Kidney glomerular epithelial cell (primary cell): Measurements from ENCODE around the gene RYR3.
"Not testable (repeated sequence)": the region's sequence is repeated elsewhere in the genome, so short reads cannot be mapped to it uniquely, and the experiment has no call there.

Experiments used
- DNase-seq: peaks from one replicate; lab custom pipeline; 2025; lab: John Stamatoyannopoulos, UW

The RYR3 gene

DNA sequence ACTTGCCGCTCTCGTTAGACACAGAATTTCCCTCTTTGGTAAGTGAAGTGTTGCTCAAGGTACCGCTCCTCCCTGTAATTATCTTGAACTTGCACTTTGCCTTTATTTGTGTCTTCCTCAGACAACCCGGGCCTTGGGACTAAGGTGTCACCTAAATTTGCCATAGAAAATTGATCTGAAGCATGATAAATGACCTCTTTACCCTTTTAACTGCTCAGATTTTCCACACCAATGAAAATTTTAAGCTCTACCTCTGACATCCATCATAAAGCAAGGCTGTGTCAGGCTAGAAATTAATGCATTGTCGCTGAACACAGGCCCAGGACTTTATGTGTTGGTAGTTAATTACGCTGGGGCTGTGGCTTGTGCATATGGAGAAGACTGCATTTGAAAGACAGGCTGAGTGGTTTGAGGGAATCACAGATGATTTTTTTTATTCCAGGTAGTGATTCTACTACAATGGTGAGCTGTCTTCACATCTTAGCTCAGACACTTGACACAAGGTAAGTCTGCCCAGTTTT, 458.0 kb downstream of the RYR3 start:
- DNase-seq, result no peak

DNA sequence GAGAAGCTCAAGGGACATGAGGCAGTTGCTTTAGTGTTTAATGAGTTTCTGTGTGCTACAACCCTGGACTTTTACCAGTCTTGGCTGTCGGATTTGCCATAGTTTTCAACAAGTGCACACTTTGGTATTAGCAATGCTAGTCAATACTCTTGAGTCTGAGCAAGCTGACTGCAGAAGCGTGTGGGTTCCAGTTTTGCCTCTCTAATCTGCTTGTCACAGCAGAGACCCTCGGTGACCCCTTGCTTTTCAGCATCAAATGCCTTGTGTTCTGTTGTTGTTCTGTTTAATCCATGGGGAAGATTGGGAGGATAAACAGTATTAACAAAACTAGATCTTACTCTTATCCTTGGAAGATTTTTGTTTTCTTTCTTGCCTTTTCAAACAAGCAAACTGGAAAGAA, 463.2 kb downstream of the RYR3 start:
- no peak for DNase-seq

DNA sequence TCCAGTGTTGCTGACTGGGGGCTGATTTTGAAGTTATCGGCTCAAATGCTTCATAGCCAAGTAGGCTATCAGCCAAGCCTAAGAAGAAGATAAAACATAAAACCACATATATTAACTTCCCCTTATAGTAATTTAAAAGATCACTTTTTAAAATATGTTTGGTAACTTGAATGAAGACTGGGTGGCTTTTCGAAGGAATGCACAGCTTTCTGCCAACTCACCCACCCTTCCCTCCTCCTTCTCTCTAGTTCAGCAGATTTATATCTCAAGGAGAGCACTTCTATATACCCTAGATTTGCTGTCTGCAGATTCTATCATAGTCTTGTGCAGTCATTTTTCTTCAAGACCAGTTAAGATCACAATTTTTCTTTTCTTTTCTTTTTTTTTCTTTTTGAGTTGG, 468.1 kb downstream of the RYR3 start:
- DNase-seq, result no peak

DNA sequence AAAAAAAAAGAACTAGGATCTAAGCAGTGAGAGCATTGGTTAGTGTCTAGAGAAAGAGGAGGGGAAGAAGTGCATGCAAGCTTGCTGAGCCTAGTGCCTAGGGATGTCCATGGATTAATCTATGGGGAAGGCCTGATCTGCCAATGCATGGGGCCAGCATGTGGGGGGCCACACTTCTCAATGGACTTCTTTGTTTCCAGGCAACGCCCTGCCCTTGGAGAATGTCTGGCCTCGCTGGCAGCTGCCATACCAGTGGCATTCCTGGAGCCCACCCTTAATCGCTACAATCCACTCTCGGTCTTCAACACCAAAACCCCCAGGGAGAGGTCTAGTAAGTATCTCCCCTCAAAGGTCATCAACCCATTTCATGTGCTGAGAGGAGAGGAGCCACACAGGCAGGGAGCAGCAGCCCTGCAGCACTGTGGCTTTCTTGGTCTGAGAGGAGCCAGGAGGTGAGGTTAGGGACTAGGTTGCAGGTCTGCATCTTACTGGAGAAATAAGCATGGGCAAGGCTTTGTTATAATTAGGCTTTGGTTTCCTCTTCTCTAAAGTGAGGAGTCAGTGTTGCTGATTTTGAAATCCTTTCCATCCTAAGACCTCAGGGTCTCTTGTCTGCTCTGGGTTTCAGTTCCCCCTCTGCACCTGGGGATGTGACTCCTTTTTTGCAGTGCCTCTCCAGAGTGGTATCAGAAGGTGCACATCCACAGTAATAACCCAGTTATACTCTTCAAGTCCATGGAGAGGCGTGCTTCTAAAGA, 469.4 kb downstream of the RYR3 start:
- no peak for DNase-seq

DNA sequence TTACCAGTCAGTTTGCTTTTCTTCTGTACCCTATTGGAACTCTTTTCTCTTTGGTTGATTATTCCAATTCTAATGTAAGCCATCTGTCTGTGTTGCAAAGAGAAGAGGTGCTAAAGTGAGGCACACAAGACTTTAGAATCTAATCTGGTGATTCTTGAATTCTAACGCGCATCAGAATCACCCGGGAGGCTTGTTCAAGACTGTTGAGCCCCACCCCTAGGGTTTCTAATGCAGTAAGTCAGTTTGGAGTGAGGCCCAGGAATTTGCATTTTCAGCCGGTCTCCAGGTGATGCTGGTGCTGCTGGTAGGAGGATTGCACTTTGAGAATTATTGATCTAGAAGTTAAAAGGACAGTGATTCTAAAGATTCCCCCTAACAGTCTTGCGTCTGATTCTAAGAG, 472.2 kb downstream of the RYR3 start:
- DNase-seq, result no peak

DNA sequence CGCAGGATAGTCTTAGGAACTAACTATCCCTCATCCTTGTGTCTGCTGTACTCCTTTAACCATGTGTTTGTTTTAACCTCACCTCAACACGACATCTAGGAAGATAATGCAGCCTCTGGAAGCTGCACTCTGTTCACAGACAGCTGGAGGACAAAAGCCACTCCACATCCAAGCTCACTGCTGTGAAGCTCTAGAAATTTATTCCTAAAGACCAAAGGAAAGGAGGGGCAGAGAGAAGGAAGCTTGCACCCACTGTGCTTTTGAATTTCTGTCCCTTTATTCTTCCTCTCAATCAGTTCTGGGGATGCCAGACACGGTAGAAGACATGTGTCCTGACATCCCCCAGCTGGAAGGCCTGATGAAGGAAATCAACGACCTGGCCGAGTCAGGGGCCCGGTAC, 474.6 kb downstream of the RYR3 start:
- no peak for DNase-seq

DNA sequence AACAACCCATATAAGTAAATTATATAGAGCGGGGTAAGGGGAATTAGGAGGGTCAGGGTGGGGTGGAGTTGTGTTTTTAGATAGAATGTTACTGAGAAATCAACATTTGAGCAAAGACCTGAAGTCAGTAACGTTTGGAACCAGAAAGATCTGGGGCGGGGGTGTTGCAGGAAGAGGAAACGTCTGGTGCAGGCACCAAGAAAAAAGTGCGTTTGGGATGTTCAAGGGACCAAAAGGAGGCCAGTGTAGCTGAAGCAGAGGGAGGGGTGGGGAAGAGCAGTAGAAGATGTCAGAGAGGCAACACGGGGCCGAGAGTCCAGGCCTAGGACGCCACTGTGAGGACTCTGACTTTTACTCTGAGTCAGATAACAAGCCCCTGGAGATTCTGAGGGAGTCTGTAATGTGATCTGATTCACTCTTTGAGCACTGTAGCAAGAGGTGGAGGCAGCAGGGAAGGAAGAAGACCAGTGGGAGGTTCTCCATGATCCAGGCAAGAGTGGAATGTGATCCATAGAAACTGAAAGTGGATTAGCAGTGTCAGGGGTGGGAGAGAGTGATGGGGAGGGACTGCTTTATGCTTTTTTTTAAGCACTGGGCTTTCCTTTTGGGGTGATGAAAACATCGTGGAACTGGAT, 478.3 kb downstream of the RYR3 start:
- no peak for DNase-seq

DNA sequence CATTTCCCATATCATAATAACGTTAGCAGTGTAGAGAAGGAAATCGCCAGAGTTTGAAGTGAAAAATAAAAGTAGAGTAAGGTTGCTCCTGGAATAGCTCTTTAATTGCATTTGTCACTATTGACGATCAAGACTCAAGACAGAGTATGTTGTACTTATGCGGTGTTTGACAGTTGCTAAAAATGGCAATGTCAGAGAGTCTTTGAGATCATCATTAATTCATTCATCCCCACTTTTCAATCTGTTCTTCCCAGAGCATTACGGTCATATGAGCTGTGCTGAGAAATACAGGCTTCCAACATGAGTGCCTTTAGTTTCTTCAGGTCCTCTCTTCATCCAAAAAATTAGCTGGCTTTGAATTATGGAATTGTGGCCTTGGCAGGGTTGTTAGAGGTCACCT, 483.7 kb downstream of the RYR3 start:
- DNase-seq, result no peak

DNA sequence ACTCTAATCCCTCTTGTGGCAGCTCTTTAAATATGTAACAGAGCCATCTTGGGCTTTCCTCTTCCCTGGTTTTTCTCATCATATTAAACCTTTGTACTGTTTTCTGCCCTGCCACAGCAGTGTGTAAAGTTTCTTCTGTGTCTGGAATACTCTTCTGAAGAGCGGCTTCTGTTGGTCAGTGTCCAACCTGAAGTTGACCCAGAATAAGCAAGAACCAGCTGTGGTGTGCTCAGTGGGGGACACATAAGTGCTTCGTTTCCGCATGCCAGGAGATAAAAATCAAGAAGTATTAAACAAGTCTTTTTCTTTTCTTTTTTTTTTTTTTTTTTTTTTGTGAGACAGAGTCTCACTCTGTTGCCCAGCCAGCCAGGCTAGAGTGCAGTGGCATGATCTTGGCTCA, 484.3 kb downstream of the RYR3 start:
- no peak for DNase-seq

DNA sequence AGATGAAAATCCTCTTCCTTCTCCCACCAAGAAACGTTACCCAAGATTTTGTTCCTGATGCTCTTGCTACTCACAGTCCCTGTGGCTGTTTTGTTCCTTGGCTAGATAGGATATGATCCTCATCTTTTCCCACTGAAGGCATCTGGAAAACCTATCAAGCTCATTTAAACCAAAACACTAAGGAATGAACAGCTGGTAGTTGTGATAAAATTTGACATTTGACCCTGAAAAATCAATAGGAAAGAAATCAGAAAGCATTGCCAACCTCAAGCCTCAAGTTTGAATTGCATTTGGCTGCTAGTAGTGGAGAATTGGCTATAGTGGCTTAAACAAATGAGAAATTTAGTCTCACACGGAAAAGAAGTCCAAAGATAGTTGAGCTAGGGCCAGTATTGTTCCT, 486.9 kb downstream of the RYR3 start:
- no peak for DNase-seq

DNA sequence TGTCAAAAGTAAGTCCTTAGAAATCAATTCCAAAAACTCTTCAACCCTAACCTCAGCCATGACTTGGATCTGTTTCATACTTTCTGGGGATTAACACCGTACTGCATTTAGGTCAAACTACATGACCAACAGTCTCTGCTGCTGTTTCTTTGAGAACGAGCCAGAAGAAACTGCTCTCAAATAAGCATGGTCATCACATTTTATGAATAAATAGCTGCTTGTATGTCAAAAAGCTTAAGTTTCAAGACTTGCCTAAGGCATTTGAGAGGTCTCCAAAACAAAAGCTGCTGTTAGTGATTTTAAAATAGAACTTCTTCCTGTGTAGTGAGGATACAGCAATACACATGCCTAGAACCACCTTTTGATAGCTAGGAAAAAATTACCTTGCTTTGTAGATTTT, 491.2 kb downstream of the RYR3 start:
- DNase-seq, result no peak

DNA sequence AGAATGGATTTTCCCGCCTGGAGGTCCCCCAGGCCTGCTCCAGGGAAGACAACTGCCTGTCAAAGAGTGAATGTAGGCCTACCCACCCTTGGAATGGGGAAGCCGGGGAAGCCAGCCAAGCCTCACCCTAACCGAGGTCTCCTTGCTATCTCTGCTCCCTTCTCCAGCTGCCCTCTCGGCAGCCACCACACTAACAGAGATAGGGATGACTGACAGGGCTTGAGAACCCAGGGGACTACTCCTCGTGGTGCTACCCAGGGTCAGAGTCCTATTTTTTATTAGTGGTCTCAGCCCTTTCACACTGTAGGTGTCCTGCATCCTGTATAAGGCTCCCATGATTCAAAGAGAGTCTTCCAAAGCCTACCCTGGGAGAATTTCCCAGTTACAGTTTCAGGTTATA, 496.9 kb downstream of the RYR3 start:
- no peak for DNase-seq

DNA sequence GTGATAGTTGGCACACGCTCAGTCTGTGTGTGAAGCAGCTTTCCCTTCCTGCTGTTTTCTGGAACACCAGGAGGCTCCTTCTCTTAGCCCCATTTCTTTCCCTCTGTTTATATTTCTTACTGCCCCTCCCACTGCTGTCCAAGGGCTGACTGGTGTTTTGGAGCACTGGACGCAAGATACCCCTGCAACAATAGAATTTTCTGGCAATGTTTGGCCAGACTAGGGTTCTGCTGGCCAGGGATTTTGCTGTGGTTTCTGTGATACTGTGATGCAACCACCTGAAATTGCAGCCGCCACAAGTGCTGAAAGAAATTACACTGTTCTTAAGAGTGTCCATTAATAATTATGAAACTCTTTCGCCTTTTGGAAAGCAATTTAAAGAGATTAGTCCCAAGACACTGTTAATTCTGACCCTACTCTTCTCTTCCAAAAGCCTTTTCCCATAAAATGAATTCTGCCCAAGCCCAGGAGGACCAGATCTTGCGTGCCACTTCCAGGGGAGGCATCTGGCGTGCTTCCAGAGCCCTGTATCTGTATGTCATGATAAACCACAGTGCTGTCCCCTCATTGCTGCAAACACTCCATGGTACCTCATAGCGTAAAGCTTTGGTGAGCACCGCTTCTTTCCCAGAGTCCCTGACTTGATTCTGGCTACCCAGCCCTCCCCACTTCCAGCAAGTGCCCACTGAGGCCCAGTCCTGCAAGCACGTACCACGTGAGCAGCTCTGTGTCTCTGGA, 498.1 kb downstream of the RYR3 start:
- no peak for DNase-seq

DNA sequence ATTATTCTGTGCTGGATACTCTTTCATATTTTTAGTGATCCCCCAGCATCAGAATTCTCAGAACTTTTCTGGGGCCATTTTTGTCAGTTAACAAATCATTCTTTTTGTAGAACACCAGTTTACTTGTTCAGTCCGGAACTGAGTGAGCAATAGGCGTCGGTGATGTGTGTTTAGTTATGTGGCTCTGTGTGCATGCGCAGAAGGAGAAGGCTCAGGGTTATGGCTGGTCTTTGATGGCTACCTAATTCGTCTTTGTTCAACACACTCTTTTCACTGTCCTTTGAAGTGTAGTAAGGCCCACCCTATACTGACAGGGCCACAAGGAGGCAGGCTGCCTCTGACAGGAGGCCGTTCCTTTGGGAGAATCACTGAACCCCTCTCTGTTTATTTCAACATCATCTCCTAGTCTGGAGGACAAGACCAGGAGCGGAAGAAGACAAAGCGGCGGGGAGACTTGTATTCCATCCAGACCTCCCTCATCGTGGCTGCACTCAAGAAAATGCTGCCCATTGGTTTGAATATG, 499.4 kb downstream of the RYR3 start:
- no peak for DNase-seq

DNA sequence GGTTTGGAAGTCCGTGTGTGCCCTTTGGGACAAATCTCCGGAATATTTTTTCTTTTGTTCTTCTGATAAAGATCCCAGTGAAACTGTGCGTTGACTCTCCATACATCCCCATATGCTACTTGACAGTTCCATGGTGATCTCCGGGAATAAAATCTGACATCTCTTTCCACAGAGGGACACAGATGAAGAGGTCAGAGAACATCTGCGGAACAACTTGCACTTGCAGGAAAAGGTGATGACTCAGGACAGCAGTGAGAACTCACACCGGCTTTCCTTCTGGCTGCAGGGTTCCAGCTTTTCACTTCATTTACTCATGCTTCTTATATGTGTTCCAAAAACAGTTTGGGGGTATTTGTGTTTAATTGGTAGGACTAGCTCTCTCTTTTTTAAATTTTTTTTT, 500.0 kb downstream of the RYR3 start:
- no peak for DNase-seq

DNA sequence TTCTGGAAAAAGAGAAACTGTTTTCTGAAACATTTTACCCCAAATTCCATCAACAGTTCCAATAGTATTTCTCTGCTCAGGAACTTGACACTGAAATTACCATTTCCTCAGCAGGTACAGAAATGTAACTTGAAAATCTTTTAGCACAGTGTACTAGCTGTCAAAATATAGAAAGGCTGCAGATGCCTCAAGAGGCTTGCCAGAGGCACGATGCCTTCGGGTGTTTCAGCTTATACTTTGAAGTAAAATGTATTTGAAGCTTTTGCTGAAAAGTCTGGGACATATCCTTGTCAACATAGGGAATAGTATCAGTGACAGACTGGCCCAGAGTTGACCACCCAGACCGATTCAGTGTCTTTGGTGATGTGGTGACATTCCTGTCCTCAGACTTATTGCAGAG, 503.1 kb downstream of the RYR3 start:
- DNase-seq, result no peak

DNA sequence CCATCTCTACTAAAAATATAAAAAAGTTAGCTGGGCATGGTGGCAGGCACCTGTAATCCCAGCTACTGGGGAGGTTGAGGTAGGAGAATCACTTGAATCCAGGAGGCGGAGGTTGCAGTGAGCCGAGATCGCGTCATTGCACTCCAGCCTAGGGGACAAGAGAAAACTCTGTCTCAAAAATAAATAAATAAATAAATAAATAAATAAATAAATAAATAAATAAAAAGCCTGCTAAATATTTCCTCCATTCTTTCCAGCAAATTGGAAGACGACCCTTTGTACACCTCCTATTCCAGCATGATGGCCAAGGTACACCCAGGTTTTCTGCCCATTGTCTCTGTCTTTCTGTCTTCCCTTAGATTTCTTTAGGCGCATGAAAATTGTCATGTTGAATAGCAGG, 508.7 kb downstream of the RYR3 start:
- not testable (repeated sequence) for DNase-seq

DNA sequence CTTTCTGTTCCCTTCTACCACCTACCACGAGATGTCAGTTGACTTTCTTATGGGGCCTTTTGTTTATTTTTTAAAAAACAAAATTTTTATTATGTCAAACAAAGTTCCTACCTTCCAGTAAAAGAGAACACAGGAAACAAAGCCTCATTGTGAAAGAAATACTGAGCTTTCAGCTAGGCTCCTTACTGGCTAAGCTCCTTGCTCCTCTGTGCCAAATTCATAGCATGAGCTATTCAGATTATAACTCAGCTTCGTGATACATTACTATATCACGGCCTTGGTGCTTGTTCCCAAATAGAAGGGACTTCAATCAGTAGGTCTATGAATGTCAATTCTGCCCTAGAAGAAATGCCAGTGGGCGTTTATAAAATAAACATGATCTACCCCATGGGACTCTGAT, 511.7 kb downstream of the RYR3 start:
- no peak for DNase-seq

DNA sequence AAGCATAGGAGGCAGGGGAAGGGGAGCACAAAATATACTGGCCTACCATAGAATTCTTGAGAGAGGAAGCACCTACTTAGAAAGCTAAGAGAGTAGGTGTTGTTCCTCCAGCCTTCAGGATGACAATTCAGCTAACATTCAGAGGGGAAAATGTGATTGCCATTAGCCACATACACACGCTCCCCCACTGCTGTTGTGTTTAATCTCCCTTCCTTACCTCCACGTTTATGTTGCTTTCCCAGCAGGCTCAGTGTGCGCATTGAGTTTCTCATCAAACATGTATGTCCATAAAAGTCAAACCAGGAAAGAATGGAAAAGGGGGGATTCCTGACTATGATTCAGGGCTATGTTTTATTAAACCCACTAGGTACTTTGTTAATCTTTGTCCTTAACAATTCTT, 512.4 kb downstream of the RYR3 start:
- DNase-seq, result no peak

DNA sequence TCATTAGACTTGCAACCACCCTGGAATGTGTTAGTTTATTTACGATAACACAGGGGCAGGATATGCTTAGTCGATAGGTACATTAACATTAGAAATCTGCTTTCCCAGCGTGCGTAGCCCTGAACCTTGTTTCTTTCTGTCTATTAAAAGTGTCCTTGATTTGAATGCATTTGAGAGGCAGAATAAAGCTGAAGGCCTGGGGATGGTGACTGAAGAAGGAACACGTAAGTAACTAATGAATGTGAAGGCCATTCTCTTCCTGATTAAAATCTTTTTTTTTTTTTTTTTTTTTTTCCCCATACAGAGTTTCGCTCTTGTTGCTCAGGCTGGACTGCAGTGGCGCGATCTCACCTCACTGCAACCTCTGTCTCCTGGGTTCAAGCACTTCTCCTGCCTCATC, 514.7 kb downstream of the RYR3 start:
- no peak for DNase-seq

DNA sequence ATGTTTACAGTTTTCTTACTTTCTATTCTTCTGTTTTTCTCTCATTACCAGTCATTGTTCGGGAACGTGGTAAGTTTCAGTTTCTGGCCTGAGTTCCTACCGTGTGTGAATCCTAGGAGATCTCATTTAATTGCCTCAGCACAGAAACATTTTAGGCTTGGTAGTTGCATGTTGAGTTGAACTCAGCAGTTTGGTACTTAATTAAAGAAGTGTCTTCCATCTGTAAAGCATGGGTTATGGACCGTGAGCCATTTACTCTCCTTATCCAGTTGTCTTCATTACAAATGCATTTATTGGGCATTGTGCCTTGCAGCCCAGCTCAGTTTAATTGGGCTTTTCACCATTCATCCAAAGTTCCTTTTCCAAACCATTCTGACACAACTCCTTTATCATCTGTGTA, 515.4 kb downstream of the RYR3 start:
- DNase-seq, result no peak

DNA sequence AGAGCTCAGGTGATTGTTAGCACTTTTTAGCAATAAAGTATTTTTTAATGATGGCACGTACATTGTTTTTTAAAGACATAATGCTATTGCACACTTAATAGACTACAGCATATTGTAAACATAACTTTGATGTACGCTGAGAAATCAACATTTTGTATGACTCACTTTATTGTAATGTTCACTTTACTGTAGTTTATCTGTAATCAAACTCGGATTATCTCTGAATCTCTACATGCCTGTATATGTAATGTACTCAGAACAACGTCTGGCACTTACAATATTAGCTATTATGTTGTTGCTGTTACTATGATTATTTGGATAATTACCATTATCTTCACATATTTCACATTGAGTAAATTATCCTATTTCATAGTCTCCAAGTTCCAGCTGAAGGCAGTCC, 519.6 kb downstream of the RYR3 start:
- no peak for DNase-seq

DNA sequence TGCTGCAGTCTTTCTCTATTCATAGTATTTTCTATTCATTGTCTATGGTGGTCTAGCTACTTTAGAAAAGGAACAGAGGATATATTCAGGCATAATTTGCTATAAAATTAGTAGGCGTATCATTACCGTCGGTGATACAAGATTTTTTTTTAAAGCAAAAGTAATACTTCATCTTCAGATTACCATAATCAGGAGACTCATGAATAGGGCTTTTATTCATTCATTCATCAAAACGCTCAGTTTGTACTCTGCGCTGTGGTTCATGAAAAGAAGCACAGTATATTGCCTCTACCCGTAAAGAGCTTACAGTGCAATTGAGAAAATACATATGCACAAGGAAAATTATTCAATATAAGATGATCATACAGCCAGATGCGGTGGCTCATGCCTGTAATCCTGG, 520.9 kb downstream of the RYR3 start:
- no peak for DNase-seq
